OCI-LY3 (cell line): ENCODE results near the gene TMEM151A.
A peak's percentile ranks its signal among the peaks of the same experiment; 100 is the strongest.

Experiments
- H2AFZ ChIP-seq: fragments of 200-600, 300-600 bp; shearing (Covaris generic); 2 replicates; pipeline ENCODE4 v1.6.0; 2014; ENCODE audit warnings: antibody characterized with exemption, low read depth, low read length
- H3K27ac ChIP-seq: fragments of 200-600, 300-600 bp; sonication (generic); 2 replicates; pipeline ENCODE4 v1.5.1; 2014; ENCODE audit warnings: mild to moderate bottlenecking, low read length, moderate library complexity, mixed read lengths
- H3K27me3 ChIP-seq: fragments of 200-600, 300-600 bp; sonication (generic); 2 replicates; pipeline ENCODE4 v1.6.1; 2014; ENCODE audit warnings: low read depth, low read length, mixed read lengths
- H3K36me3 ChIP-seq: fragments of 200-600, 300-600 bp; sonication (generic); replicated peaks from 2 replicates; pipeline ENCODE3; 2014; ENCODE audit warnings: low read depth, low read length, mixed read lengths
- H3K4me1 ChIP-seq: fragments of 300-600, 200-600 bp; sonication (generic); 2 replicates; pipeline ENCODE4 v1.6.1; 2014; ENCODE audit warnings: low read length, mixed read lengths
- H3K4me2 ChIP-seq: fragments of 200-600, 300-600 bp; sonication (generic); 2 replicates; pipeline ENCODE4 v1.6.1; 2014; ENCODE audit warnings: low read length, mixed read lengths
- H3K4me3 ChIP-seq: fragments of 300-600, 200-600 bp; sonication (generic); 2 replicates; pipeline ENCODE4 v1.5.1; 2014; ENCODE audit warnings: antibody characterized with exemption, mild to moderate bottlenecking, low read length, moderate library complexity
- H3K79me2 ChIP-seq: fragments of 300-600, 200-600 bp; shearing (Covaris generic); 2 replicates; pipeline ENCODE4 v1.6.1; 2014; ENCODE audit warnings: mild to moderate bottlenecking, low read length, mixed read lengths
- H3K9ac ChIP-seq: fragments of 300-600, 200-600 bp; shearing (Covaris generic); 2 replicates; pipeline ENCODE4 v1.6.0; 2014; ENCODE audit warnings: mild to moderate bottlenecking, low read length, moderate library complexity
- H3K9me3 ChIP-seq: fragments of 200-600, 300-600 bp; shearing (Covaris generic); 2 replicates; pipeline ENCODE4 v1.6.1; 2014; ENCODE audit warnings: low read length, mixed read lengths; ENCODE audit not compliant: insufficient read depth
- H4K20me1 ChIP-seq: fragments of 200-600, 300-600 bp; sonication (generic); 2 replicates; pipeline ENCODE4 v1.6.1; 2016; ENCODE audit warnings: low read length, mixed read lengths; ENCODE audit not compliant: insufficient read depth
- EZH2phosphoT487 ChIP-seq: fragments of 200-600 bp; shearing (Covaris generic); IDR thresholded peaks from 2 replicates; pipeline ENCODE4 v1.6.1; 2018; ENCODE audit warnings: antibody characterized with exemption, mixed run types, low read depth
- TF ChIP-seq, protein P1 (sequence below): fragments of 200-600, 300-600 bp; sonication (generic); IDR thresholded peaks from 2 replicates; pipeline ENCODE4 v1.5.1; 2014; ENCODE audit warnings: antibody characterized with exemption, low read length, low read depth

TMEM151A gene

DNA sequence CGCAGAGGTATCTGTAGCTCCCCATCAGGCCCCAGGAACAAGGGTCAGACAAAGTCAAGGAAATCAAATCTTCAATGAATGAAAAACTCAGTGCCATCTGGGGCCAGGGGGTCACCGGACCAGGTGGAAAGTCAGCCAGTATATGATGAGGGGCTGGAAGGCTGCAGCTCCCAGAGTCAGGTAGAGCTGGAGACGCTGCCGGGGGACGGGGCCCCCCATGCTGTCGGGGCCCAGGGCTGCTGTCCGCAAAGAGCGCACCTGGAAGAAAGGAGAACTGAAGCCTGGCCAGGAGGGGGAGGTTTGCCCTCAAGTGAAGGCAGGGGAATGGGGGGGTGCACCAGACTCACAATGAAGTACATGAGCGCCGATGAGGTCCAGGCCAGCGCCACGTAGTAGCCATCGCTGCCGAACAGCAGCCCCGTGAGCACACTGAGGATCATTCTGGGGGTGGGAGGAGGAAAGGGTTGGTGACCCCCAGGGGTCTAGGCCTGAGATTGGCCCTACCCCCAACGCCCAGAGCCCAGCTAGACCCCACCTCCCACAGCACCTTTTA is 7.1 kb upstream of the TMEM151A start:
- H4K20me1 ChIP-seq: peaks cover 3% of the 10 kb centered on the region; the same call in 1 of the 2 replicates
- no peak for TF ChIP-seq EZH2phosphoT487
- TF ChIP-seq, protein P1, sequence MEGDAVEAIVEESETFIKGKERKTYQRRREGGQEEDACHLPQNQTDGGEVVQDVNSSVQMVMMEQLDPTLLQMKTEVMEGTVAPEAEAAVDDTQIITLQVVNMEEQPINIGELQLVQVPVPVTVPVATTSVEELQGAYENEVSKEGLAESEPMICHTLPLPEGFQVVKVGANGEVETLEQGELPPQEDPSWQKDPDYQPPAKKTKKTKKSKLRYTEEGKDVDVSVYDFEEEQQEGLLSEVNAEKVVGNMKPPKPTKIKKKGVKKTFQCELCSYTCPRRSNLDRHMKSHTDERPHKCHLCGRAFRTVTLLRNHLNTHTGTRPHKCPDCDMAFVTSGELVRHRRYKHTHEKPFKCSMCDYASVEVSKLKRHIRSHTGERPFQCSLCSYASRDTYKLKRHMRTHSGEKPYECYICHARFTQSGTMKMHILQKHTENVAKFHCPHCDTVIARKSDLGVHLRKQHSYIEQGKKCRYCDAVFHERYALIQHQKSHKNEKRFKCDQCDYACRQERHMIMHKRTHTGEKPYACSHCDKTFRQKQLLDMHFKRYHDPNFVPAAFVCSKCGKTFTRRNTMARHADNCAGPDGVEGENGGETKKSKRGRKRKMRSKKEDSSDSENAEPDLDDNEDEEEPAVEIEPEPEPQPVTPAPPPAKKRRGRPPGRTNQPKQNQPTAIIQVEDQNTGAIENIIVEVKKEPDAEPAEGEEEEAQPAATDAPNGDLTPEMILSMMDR: no peak
- peak overlapping the region; percentile 67 for H3K4me2 ChIP-seq
- H3K36me3 ChIP-seq: peaks cover 15% of the 10 kb centered on the region
- H3K27ac ChIP-seq: peak overlapping the region; percentile 26; the same call in 1 of the 2 replicates
- H3K9me3 ChIP-seq: no peaks in the 10 kb centered on the region
- H3K79me2 ChIP-seq: peaks cover 14% of the 10 kb centered on the region
- H3K27me3 ChIP-seq: no peaks in the 10 kb centered on the region
- H3K9ac ChIP-seq: peak overlapping the region; percentile 47; the same call in 1 of the 2 replicates
- peaks cover 38% of the 10 kb centered on the region for H3K4me1 ChIP-seq
- no peak overlapping the region for H2AFZ ChIP-seq
- H3K4me3 ChIP-seq: peak overlapping the region; percentile 34; the same call in 1 of the 2 replicates

DNA sequence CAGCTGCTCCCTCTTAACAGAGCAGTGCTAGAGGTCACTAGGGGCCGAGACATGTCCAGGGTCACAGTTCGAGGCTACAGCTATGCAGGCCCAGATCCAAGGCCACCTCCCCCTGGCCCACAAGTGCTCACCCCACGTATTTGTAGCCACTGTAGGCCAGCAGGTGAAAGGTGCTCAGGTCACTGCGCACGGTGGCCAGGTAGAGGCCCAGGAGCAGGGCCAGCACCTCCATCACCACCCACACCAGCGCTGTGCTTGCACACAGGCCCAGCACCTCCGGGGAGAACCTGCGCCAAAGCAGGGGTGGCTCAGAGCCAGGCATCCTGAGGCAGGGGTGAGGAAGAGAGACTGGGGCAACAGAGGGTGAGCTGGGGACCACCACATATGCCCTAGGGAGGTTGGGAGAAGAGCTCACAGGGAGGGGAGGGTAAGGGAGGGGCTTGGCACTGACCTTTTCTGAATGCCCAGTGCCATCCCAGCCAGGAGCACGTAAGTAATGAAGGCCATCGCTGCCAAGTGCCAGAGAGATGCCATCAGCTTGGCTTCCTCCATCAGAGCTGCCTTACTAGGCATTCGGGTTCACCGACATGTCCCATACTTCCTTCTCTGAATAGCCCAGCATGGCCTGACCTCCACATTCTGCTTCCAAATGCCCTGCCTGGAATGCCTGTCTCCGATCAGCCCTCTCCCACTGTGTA is 6.3 kb upstream of the TMEM151A start:
- H2AFZ ChIP-seq: no peak overlapping the region
- no peak overlapping the region for H3K27ac ChIP-seq
- peaks cover 21% of the 10 kb centered on the region for H3K79me2 ChIP-seq
- peaks cover 44% of the 10 kb centered on the region for H3K4me1 ChIP-seq
- peak overlapping the region; percentile 47; the same call in 1 of the 2 replicates for H3K9ac ChIP-seq
- peaks cover 3% of the 10 kb centered on the region; the same call in 1 of the 2 replicates for H4K20me1 ChIP-seq
- peak overlapping the region; percentile 67; the same call in 1 of the 2 replicates for H3K4me2 ChIP-seq
- no peaks in the 10 kb centered on the region for H3K9me3 ChIP-seq
- no peaks in the 10 kb centered on the region for H3K27me3 ChIP-seq
- TF ChIP-seq, protein P1: no peak
- TF ChIP-seq EZH2phosphoT487: no peak
- peak overlapping the region; percentile 34; the same call in 1 of the 2 replicates for H3K4me3 ChIP-seq
- H3K36me3 ChIP-seq: peaks cover 15% of the 10 kb centered on the region

- H3K4me1 ChIP-seq: peaks cover 45% of the 10 kb centered on the region
- H3K36me3 ChIP-seq: peaks cover 15% of the 10 kb centered on the region
- no peak overlapping the region for H2AFZ ChIP-seq
- H3K27me3 ChIP-seq: no peaks in the 10 kb centered on the region
- H3K27ac ChIP-seq: no peak overlapping the region
- H3K9me3 ChIP-seq: no peaks in the 10 kb centered on the region
- no peak overlapping the region for H3K4me2 ChIP-seq
- TF ChIP-seq, protein P1: no peak
- no peak for TF ChIP-seq EZH2phosphoT487
- H3K4me3 ChIP-seq: no peak overlapping the region
- H3K79me2 ChIP-seq: peaks cover 21% of the 10 kb centered on the region
- H3K9ac ChIP-seq: no peak overlapping the region
- peaks cover 3% of the 10 kb centered on the region; the same call in 1 of the 2 replicates for H4K20me1 ChIP-seq
Measured at GRCh38 chr11:66286699-66287098, 5.0 kb upstream of the TMEM151A start.

GRCh38 chr11:66287211-66287888 is 4.3 kb upstream of the TMEM151A start:
- H3K27ac ChIP-seq: no peak overlapping the region
- no peak overlapping the region for H3K9ac ChIP-seq
- no peak for TF ChIP-seq EZH2phosphoT487
- TF ChIP-seq, protein P1: no peak
- H4K20me1 ChIP-seq: no peaks in the 10 kb centered on the region
- peak overlapping the region; percentile 80 for H3K4me2 ChIP-seq
- H3K9me3 ChIP-seq: no peaks in the 10 kb centered on the region
- H3K27me3 ChIP-seq: no peaks in the 10 kb centered on the region
- H3K79me2 ChIP-seq: peaks cover 21% of the 10 kb centered on the region
- peaks cover 41% of the 10 kb centered on the region for H3K4me1 ChIP-seq
- H2AFZ ChIP-seq: no peak overlapping the region
- peak overlapping the region; percentile 89 for H3K4me3 ChIP-seq
- peaks cover 15% of the 10 kb centered on the region for H3K36me3 ChIP-seq
